Measurements from ENCODE around the gene OR8D4. TPM values are rescaled to one million over a fixed set of nuclear protein-coding genes. Genes with fewer than 3 reads are reported as not detected.

OR8D4 gene
- total and polyA plus RNA-seq, 10 of the 15 experiments (the other 5 are each of a cell fraction or from before 2014, with no cell fraction given) = not detected

- TF ChIP-seq NFYB (IDR thresholded peaks at IDR 0.05; ENCODE audit: insufficient read depth, low read depth, low read length) = no peak
- no peak for TF ChIP-seq ZNF622 (IDR thresholded peaks at IDR 0.05)
- no peak for TF ChIP-seq NFYA (IDR thresholded peaks at IDR 0.05; ENCODE audit: borderline replicate concordance, low read depth, low read length)
- TF ChIP-seq PBX3 (IDR thresholded peaks at IDR 0.05; ENCODE audit: insufficient replicate concordance, low read depth, low read length) = no peak
- no peak for TF ChIP-seq SMARCA5 (IDR thresholded peaks at IDR 0.05)
- TF ChIP-seq RAD21 (IDR thresholded peaks at IDR 0.05; ENCODE audit: insufficient read depth, low read depth, low read length) = no peak
- TF ChIP-seq FOXM1 (IDR thresholded peaks at IDR 0.05; ENCODE audit: low read depth, low read length) = 0 out of 2 replicates have a peak, but pooled peaks have one; percentile 42
- TF ChIP-seq RB1 (IDR thresholded peaks at IDR 0.05; ENCODE audit: borderline replicate concordance) = no peak
- no peak for TF ChIP-seq PAX5 (IDR thresholded peaks at IDR 0.05; ENCODE audit: borderline replicate concordance, low read depth, low read length)
- no peak for TF ChIP-seq DPF2 (IDR thresholded peaks at IDR 0.05)
- TF ChIP-seq IRF5 (IDR thresholded peaks at IDR 0.05; ENCODE audit: borderline replicate concordance) = no peak
- TF ChIP-seq, protein P1, sequence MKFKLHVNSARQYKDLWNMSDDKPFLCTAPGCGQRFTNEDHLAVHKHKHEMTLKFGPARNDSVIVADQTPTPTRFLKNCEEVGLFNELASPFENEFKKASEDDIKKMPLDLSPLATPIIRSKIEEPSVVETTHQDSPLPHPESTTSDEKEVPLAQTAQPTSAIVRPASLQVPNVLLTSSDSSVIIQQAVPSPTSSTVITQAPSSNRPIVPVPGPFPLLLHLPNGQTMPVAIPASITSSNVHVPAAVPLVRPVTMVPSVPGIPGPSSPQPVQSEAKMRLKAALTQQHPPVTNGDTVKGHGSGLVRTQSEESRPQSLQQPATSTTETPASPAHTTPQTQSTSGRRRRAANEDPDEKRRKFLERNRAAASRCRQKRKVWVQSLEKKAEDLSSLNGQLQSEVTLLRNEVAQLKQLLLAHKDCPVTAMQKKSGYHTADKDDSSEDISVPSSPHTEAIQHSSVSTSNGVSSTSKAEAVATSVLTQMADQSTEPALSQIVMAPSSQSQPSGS (IDR thresholded peaks at IDR 0.05; ENCODE audit: low read length) = peak; percentile 34; the same call in 1 of the 2 replicates
- TF ChIP-seq TCF7 (IDR thresholded peaks at IDR 0.05; ENCODE audit: borderline replicate concordance) = no peak
- TF ChIP-seq BCL3 (IDR thresholded peaks at IDR 0.05; ENCODE audit: borderline replicate concordance, insufficient read depth, low read depth, low read length, poor library complexity, severe bottlenecking) = no peak
- TF ChIP-seq GATAD2B (conservative IDR thresholded peaks at IDR 0.05; ENCODE audit: low read depth) = no peak
- peak; percentile 25; the same call in 1 of the 2 replicates for TF ChIP-seq CREM (IDR thresholded peaks at IDR 0.05; ENCODE audit: low read depth)
- TF ChIP-seq KDM1A (IDR thresholded peaks at IDR 0.05; ENCODE audit: borderline replicate concordance) = no peak
- no peak for TF ChIP-seq EP300 (IDR thresholded peaks at IDR 0.05; ENCODE audit: borderline replicate concordance in 1 of 2, control insufficient read depth in 1 of 2, low read depth in 2 of 2, low read length in 2 of 2)
- no peak for TF ChIP-seq HDGF (IDR thresholded peaks at IDR 0.05)
- TF ChIP-seq USF2 (IDR thresholded peaks at IDR 0.05; ENCODE audit: borderline replicate concordance, low read depth, low read length) = no peak
- TF ChIP-seq, protein P2, sequence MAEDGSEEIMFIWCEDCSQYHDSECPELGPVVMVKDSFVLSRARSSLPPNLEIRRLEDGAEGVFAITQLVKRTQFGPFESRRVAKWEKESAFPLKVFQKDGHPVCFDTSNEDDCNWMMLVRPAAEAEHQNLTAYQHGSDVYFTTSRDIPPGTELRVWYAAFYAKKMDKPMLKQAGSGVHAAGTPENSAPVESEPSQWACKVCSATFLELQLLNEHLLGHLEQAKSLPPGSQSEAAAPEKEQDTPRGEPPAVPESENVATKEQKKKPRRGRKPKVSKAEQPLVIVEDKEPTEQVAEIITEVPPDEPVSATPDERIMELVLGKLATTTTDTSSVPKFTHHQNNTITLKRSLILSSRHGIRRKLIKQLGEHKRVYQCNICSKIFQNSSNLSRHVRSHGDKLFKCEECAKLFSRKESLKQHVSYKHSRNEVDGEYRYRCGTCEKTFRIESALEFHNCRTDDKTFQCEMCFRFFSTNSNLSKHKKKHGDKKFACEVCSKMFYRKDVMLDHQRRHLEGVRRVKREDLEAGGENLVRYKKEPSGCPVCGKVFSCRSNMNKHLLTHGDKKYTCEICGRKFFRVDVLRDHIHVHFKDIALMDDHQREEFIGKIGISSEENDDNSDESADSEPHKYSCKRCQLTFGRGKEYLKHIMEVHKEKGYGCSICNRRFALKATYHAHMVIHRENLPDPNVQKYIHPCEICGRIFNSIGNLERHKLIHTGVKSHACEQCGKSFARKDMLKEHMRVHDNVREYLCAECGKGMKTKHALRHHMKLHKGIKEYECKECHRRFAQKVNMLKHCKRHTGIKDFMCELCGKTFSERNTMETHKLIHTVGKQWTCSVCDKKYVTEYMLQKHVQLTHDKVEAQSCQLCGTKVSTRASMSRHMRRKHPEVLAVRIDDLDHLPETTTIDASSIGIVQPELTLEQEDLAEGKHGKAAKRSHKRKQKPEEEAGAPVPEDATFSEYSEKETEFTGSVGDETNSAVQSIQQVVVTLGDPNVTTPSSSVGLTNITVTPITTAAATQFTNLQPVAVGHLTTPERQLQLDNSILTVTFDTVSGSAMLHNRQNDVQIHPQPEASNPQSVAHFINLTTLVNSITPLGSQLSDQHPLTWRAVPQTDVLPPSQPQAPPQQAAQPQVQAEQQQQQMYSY (CRISPR knock-in tag; IDR thresholded peaks at IDR 0.05) = no peak
Measured at GRCh38 chr11:123903932-123904331, 2.0 kb downstream of the OR8D4 start (continued).

All from GM12878 (cell line).